ENCODE measurements around the gene OPALIN. TPM values are rescaled to one million over a fixed set of nuclear protein-coding genes. Genes with fewer than 3 reads are reported as not detected.

Gene OPALIN
- polyA plus RNA-seq, 1 donor from 2014 or later: not detected

GRCh38 chr10:96313344-96313743 lies 45.5 kb downstream of the OPALIN start:
- H3K4me3 ChIP-seq (ENCODE audit: low read length): no peak overlapping the region
- H3K4me2 ChIP-seq (ENCODE audit: low read length): no peak overlapping the region
- H3K27ac ChIP-seq (ENCODE audit: low read length): no peak overlapping the region
- no peak for TF ChIP-seq EP300 (conservative IDR thresholded peaks at IDR 0.05; ENCODE audit: poor library complexity, severe bottlenecking)
- no peak for TF ChIP-seq TAF1 (IDR thresholded peaks at IDR 0.05; ENCODE audit: low read depth)
- no peak for TF ChIP-seq EZH2 (IDR thresholded peaks at IDR 0.05; ENCODE audit: borderline replicate concordance, insufficient read depth, low read length, poor library complexity, severe bottlenecking)
- no peak for TF ChIP-seq CTCF (IDR thresholded peaks at IDR 0.05; ENCODE audit: poor library complexity, severe bottlenecking)
- no peak for TF ChIP-seq RAD21 (conservative IDR thresholded peaks at IDR 0.05)
- H3K36me3 ChIP-seq (ENCODE audit: insufficient read depth, low read length): no peaks in the 10 kb centered on the region
- no peaks in the 10 kb centered on the region for H3K79me2 ChIP-seq (replicated peaks; ENCODE audit: insufficient read depth, low read length)
- no peaks in the 10 kb centered on the region for H3F3A ChIP-seq (ENCODE audit: insufficient read depth, low read length, poor library complexity, severe bottlenecking)
- no peaks in the 10 kb centered on the region for H3K27me3 ChIP-seq (ENCODE audit: insufficient read depth, low read depth, low read length)
- no peak overlapping the region for H2AFZ ChIP-seq (ENCODE audit: low read depth, low read length)
- no peaks in the 10 kb centered on the region for H3K9me3 ChIP-seq (ENCODE audit: low read length)
- H3K9ac ChIP-seq (ENCODE audit: low read length): no peak overlapping the region
- H4K20me1 ChIP-seq (ENCODE audit: insufficient read depth): no peaks in the 10 kb centered on the region
- H3K9me2 ChIP-seq (ENCODE audit: insufficient read depth, low read length): no peaks in the 10 kb centered on the region

GRCh38 chr10:96311180-96311715 lies 47.6 kb downstream of the OPALIN start:
- Histone ChIP-seq H3K4me2 (ENCODE audit: low read length) (no peak overlapping the region), H3K27ac (ENCODE audit: low read length) (no peak overlapping the region), H3K36me3 (ENCODE audit: insufficient read depth, low read length) (no peaks in the 10 kb centered on the region), H3K9me2 (ENCODE audit: insufficient read depth, low read length) (no peaks in the 10 kb centered on the region), H2AFZ (ENCODE audit: low read depth, low read length) (no peak overlapping the region), H3F3A (ENCODE audit: insufficient read depth, low read length, poor library complexity, severe bottlenecking) (no peaks in the 10 kb centered on the region), H3K27me3 (ENCODE audit: insufficient read depth, low read depth, low read length) (no peaks in the 10 kb centered on the region), H3K4me3 (ENCODE audit: low read length) (no peak overlapping the region), H3K9me3 (ENCODE audit: low read length) (no peaks in the 10 kb centered on the region), H3K79me2 (replicated peaks; ENCODE audit: insufficient read depth, low read length) (no peaks in the 10 kb centered on the region), H4K20me1 (ENCODE audit: insufficient read depth) (no peaks in the 10 kb centered on the region), H3K9ac (ENCODE audit: low read length) (no peak overlapping the region)
- TF ChIP-seq EZH2 (IDR thresholded peaks at IDR 0.05; ENCODE audit: borderline replicate concordance, insufficient read depth, low read length, poor library complexity, severe bottlenecking) (no peak), MXI1 (conservative IDR thresholded peaks at IDR 0.05; ENCODE audit: poor library complexity, severe bottlenecking) (no peak), TAF1 (IDR thresholded peaks at IDR 0.05; ENCODE audit: low read depth) (no peak)

- H3K9ac ChIP-seq (ENCODE audit: low read length): no peak overlapping the region
- no peak overlapping the region for H2AFZ ChIP-seq (ENCODE audit: low read depth, low read length)
- H3K36me3 ChIP-seq (ENCODE audit: insufficient read depth, low read length): no peaks in the 10 kb centered on the region
- no peaks in the 10 kb centered on the region for H3K9me2 ChIP-seq (ENCODE audit: insufficient read depth, low read length)
- H4K20me1 ChIP-seq (ENCODE audit: insufficient read depth): no peaks in the 10 kb centered on the region
- TF ChIP-seq RAD21 (conservative IDR thresholded peaks at IDR 0.05): no peak
- no peak for TF ChIP-seq TAF1 (IDR thresholded peaks at IDR 0.05; ENCODE audit: low read depth)
- TF ChIP-seq POLR2AphosphoS5 (IDR thresholded peaks at IDR 0.05): no peak
- no peak for TF ChIP-seq MXI1 (conservative IDR thresholded peaks at IDR 0.05; ENCODE audit: poor library complexity, severe bottlenecking)
- TF ChIP-seq CTCF (IDR thresholded peaks at IDR 0.05; ENCODE audit: poor library complexity, severe bottlenecking): no peak
- TF ChIP-seq REST (IDR thresholded peaks at IDR 0.05; ENCODE audit: borderline replicate concordance): no peak
- TF ChIP-seq EP300 (conservative IDR thresholded peaks at IDR 0.05; ENCODE audit: poor library complexity, severe bottlenecking): no peak
- TF ChIP-seq SMC3 (conservative IDR thresholded peaks at IDR 0.05; ENCODE audit: poor library complexity): no peak
- no peak for TF ChIP-seq EZH2 (IDR thresholded peaks at IDR 0.05; ENCODE audit: borderline replicate concordance, insufficient read depth, low read length, poor library complexity, severe bottlenecking)
- no peak overlapping the region for H3K4me2 ChIP-seq (ENCODE audit: low read length)
- no peak overlapping the region for H3K4me3 ChIP-seq (ENCODE audit: low read length)
- no peak overlapping the region for H3K27ac ChIP-seq (ENCODE audit: low read length)
- H3K79me2 ChIP-seq (replicated peaks; ENCODE audit: insufficient read depth, low read length): no peaks in the 10 kb centered on the region
- H3F3A ChIP-seq (ENCODE audit: insufficient read depth, low read length, poor library complexity, severe bottlenecking): no peaks in the 10 kb centered on the region
- no peaks in the 10 kb centered on the region for H3K9me3 ChIP-seq (ENCODE audit: low read length)
- H3K27me3 ChIP-seq (ENCODE audit: insufficient read depth, low read depth, low read length): no peaks in the 10 kb centered on the region
These were observed 48.5 kb downstream of the OPALIN start for GRCh38 chr10:96310321-96310669.
